HG02870 (cell line): Measurements from ENCODE around the gene TEX48.

Experiments
- ATAC-seq: cut with Tn5 transposase; IDR thresholded peaks from one replicate; pipeline ENCODE4 v1.9.1; 2021; ENCODE audit warnings: mild to moderate bottlenecking, moderate library complexity; ENCODE audit not compliant: unreplicated experiment

The TEX48 gene

GRCh38 chr9:114669961-114670360, 12.0 kb downstream of the TEX48 start:
- no peak for ATAC-seq

GRCh38 chr9:114668146-114668545, 13.8 kb downstream of the TEX48 start:
- ATAC-seq: no peak

DNA sequence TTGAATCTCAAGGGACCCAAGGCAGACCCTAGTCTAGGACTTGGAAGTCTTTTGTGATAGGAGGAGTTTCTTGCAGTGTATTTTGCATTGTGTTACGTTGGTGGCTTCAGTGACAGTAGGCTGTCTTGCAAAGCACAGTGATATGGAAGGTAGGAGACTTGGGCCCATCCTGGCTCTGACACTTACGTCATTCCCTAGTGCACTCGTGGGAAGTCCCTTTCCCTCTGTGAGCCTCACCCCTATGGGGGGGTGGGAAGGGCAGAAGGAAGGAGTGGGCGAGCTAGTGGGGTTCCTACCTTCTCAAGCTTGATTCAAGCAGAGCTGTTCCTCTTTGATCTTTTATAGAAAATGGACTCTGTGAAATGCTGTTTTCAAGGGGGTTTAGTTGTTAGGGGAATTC, 15.1 kb downstream of the TEX48 start:
- ATAC-seq: no peak

GRCh38 chr9:114666401-114666800, 15.6 kb downstream of the TEX48 start:
- no peak for ATAC-seq

DNA sequence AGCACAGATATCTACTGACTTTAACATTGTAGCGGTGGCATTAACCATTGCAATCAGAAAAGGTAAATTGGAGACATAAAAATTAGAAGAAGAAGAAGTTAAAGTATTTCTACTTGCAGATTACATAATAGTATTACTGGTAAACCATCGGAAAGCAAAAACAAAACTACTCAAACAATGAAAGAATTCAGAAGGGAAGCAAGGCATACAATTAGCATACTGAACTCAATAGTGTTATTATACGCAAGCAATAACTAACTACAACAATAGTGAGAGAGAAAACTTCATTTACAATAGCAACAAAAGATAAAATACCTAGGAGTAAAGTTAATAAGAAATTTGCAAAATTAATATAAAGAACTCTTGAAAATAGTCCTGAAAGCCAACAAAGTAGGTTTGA, 17.8 kb downstream of the TEX48 start:
- no peak for ATAC-seq

DNA sequence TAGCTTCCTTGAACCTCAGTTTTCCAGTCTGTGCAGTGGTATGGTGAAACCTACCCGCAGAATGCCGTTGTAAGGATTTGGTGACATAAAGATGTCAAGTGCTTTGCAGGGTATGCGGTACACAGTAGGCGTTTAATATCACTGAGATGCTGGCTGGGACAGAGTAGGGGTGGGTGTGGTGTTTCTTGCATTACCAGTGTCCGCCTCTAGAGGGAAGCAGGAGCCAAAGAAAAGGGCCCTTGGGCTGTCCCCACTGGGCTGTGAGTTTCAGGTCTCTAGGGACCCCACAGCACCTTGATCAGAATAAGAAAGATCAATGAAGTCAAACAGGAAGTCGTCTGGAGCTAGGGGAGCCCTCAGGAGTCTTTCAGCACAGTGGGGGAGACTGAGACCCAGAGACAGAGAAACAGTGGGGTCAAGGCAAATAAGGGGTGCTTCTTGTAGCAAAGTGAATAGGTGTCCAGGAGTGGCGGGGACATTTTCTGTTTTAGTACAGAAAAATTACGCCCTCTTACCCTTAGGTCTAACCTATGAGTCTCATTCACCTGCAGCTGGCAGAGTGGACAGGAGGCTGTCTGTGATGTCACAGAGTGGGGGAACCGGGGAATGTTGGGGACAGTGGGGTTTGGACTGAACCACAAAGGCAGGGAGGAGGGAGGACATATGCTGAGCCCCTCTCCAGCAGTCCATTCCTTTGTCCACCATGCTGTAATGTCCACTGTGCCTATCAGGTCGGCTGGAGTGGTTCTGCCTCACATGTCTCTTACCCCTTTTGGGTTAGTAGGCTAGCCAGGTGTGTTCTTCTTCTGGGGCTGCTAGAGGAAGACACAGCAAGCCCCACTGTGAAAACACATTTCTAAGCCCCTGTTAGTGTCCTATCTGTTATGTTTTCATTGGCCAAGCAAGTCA, 19.7 kb downstream of the TEX48 start:
- ATAC-seq: peak; percentile 82

- no peak for ATAC-seq
Measured at GRCh38 chr9:114657705-114658104, 24.3 kb downstream of the TEX48 start, which contains the start of gene TEX53. Gene TEX53, minus strand, starts transcription at chr9:114657805. Its CDS starts 31 bp downstream, at chr9:114657774.

GRCh38 chr9:114656301-114656700, 25.7 kb downstream of the TEX48 start:
- ATAC-seq: no peak

GRCh38 chr9:114655689-114656088, 26.3 kb downstream of the TEX48 start:
- no peak for ATAC-seq

DNA sequence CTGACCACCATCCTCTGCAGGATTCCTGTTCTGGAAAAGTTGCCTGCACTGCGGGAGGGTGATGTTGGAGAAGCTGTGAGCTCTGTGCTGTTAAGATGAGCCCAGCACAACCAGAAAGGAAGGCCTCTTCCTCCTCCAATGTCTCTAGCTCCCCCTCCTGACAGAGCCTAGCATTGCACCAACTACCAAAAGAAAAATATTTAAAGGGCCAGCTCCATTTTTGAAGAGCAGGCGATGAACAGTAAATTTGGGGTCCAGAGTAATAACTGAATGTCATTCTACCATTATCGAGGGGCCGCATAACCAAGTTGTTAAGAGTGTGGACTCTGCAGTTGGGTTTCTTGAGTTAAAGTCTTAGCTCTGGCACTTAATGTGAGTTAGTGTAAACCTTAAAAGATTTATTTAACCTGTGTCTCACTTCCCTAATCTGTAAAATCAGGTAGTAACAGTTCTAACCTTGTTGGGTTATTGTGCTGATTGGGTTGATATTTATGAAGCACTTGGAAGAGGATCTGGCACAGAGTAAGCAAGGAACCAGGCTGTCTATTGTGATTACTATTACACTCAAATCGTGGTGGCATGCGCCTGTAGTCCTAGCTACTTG, 28.3 kb downstream of the TEX48 start:
- ATAC-seq: no peak

GRCh38 chr9:114652776-114653555, 29.0 kb downstream of the TEX48 start:
- no peak for ATAC-seq

GRCh38 chr9:114643896-114644295, 38.1 kb downstream of the TEX48 start:
- no peak for ATAC-seq

- no peak for ATAC-seq
Measured at GRCh38 chr9:114643001-114643400, 39.0 kb downstream of the TEX48 start.

GRCh38 chr9:114641967-114642366, 40.0 kb downstream of the TEX48 start:
- no peak for ATAC-seq

DNA sequence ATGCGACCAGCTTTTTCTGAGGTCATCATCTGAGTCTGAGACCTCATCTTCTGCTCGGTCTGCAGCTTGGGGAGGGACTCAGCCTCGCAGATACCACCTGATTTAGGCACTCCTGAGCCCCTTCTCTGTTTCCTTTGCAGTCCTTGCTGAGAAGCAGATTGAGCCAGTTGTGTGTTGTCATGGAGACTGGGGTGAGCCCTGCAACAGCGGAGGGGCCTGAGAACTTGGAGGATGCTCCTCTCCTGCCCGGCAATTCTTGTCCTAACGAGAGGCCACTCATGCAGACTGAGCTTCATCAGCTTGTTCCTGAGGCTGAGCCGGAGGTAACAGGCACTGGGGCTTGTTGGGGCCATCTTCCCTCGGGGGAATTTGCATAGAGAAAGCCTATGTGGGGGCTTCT, 43.6 kb downstream of the TEX48 start:
- ATAC-seq: no peak

- ATAC-seq: no peak
Measured at GRCh38 chr9:114634387-114634786, 47.6 kb downstream of the TEX48 start.

DNA sequence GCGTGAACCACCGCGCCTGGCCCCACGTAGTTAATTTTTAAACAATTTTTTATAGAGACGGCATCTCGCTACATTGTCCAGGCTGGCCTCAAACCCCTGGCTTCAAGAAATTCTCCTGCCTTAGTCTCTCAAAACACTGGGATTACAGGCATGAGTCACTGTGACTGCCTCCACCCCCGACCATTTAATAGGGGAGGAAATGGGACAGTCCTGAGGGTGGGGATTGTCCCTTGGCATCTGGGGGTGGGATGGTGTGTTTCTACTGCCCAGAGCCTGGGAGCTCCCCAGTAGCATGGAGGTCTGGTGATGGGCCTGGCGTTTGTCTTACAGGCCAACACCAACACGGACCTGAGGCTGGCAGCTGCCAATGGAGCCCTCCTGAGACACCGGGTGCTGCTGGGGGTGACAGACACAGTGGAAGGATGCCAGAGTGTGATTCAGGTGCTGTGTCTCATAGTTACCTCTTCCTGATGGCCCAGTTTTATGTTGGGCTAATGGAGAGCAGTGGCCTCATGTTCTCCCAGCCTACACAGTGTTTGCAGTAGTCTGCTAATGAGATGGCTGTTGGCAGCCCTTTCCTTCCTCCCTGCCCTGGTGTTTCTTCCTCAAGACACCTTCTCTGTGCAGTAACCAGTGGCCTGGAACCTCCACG, 48.4 kb downstream of the TEX48 start:
- ATAC-seq: no peak

GRCh38 chr9:114631166-114631565, 50.8 kb downstream of the TEX48 start:
- ATAC-seq: no peak

DNA sequence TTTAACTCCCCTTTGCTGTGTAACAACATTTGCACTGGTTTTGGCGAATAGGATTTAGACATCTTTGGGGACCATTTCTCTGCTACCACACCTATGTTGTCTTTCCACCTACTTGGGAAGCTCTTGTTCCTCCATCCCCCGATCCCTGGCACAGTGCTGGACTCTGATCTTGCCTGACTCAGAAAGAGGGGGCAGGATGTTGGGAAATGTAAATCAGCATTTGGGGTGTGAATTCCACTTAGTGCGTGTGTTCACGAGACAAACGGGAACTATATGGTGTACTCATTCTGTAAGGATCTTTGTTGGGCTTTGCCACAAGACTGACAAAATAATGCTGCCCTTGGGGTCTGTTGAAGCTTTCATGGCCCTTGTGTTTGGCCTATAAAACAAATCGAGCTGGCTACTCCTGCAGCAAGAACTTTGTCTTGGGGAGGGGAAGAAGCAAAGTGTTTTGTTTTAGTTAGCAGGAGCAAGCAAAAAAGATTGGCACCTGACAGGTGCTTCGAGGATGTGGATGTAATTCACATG, 52.4 kb downstream of the TEX48 start:
- ATAC-seq: no peak

- ATAC-seq: no peak
Measured at GRCh38 chr9:114627553-114627952, 54.4 kb downstream of the TEX48 start.
